NCI-H524 (cell line): ENCODE results near the gene KRTAP10-10.
"Not testable (repeated sequence)": the region's sequence is repeated elsewhere in the genome, so short reads cannot be mapped to it uniquely, and the experiment has no call there.

ENCODE experiments used
- DNase-seq, 2 experiments: peaks; one replicate each; lab custom pipeline; 2025; lab: John Stamatoyannopoulos, UW

The KRTAP10-10 gene

GRCh38 chr21:44602463-44602850 lies 34.7 kb upstream of the KRTAP10-10 start:
- no peak for DNase-seq

GRCh38 chr21:44603109-44603875 lies 33.9 kb upstream of the KRTAP10-10 start:
- no peak for DNase-seq

- no peak for DNase-seq
These were observed 33.2 kb upstream of the KRTAP10-10 start for GRCh38 chr21:44603911-44604310.

- DNase-seq, result no peak
These were observed 30.7 kb upstream of the KRTAP10-10 start for GRCh38 chr21:44606495-44606894.

- DNase-seq, result no peak
These were observed 28.0 kb upstream of the KRTAP10-10 start for GRCh38 chr21:44609193-44609592.

- not testable (repeated sequence) for DNase-seq
These were observed 26.9 kb upstream of the KRTAP10-10 start for GRCh38 chr21:44610157-44610843.

GRCh38 chr21:44611551-44611950 lies 25.6 kb upstream of the KRTAP10-10 start:
- no peak for DNase-seq

GRCh38 chr21:44612029-44612486 lies 25.1 kb upstream of the KRTAP10-10 start, which contains the start of gene KRTAP10-8:
Gene KRTAP10-8, plus strand, starts transcription at chr21:44612079. Its CDS starts 22 bp downstream, at chr21:44612101.
- DNase-seq, result no peak

- no peak for DNase-seq
These were observed 24.4 kb upstream of the KRTAP10-10 start for GRCh38 chr21:44612669-44613229.

GRCh38 chr21:44613386-44614155 lies 23.6 kb upstream of the KRTAP10-10 start:
- no peak for DNase-seq

- no peak for DNase-seq
These were observed 23.0 kb upstream of the KRTAP10-10 start for GRCh38 chr21:44614161-44614631.

GRCh38 chr21:44614961-44615391 lies 22.2 kb upstream of the KRTAP10-10 start:
- no peak for DNase-seq

- DNase-seq, result peak in 1 of 2 experiments; percentile 31
These were observed 21.7 kb upstream of the KRTAP10-10 start for GRCh38 chr21:44615466-44615865.

- peak; percentile 74 to 91 for DNase-seq
These were observed 21.1 kb upstream of the KRTAP10-10 start for GRCh38 chr21:44615911-44616590.

GRCh38 chr21:44616591-44616926 lies 20.6 kb upstream of the KRTAP10-10 start:
- DNase-seq, result no peak

GRCh38 chr21:44617071-44617501 lies 20.1 kb upstream of the KRTAP10-10 start:
- DNase-seq, result peak; percentile 75 to 91

- no peak for DNase-seq
These were observed 18.7 kb upstream of the KRTAP10-10 start for GRCh38 chr21:44618504-44618903.

GRCh38 chr21:44618909-44619308 lies 18.2 kb upstream of the KRTAP10-10 start:
- no peak for DNase-seq

- DNase-seq, result no peak
These were observed 17.3 kb upstream of the KRTAP10-10 start for GRCh38 chr21:44619886-44620285.

- no peak for DNase-seq
These were observed 13.6 kb upstream of the KRTAP10-10 start for GRCh38 chr21:44623575-44623974.

- no peak for DNase-seq
These were observed 11.4 kb upstream of the KRTAP10-10 start for GRCh38 chr21:44625756-44626155.
